Endothelial cell of umbilical vein (primary cell): ENCODE data around the gene HMGCS2. TPM values are rescaled to one million over a fixed set of nuclear protein-coding genes. Genes with fewer than 3 reads are reported as not detected.

Experiments used
- BruUV-seq: library from RNA; stranded (reverse); fragments of 400-500 nt; replicated peaks from 2 replicates; lab custom pipeline; 2021; lab: Mats Ljungman, UMichigan
- CTCF ChIA-PET: fragments of 300-600, 350-600 bp; sonication (Branson Sonifier 250); formaldehyde crosslinking; loops from one replicate; lab custom pipeline; 2021; ENCODE audit warnings: antibody characterized with exemption, inconsistent platforms; lab: Charles Lee
- POLR2A ChIA-PET: fragments of 300-600, 350-600 bp; sonication (Branson Sonifier 250); formaldehyde crosslinking; loops from one replicate; lab custom pipeline; 2021; ENCODE audit warnings: antibody characterized with exemption, inconsistent platforms; lab: Charles Lee
- DNase-seq: peaks from one replicate; pipeline ENCODE4 v3.0.0-alpha.2; 2011; ENCODE audit warnings: low read depth, low spot score
- FAIRE-seq: peaks from 2 replicates; lab custom pipeline; 2011; peaks lifted over from hg19 to GRCh38; lab: Jason Lieb, UNC
- H2AFZ ChIP-seq: 2 replicates; pipeline ENCODE4 v1.6.0; 2012; ENCODE audit warnings: low read depth, low read length, control low read depth, inconsistent platforms
- H3K27ac ChIP-seq: 2 replicates; pipeline ENCODE4 v1.5.1; 2011; ENCODE audit warnings: low read depth, mild to moderate bottlenecking, control low read depth, low read length, moderate library complexity; ENCODE audit not compliant: insufficient read depth
- H3K27me3 ChIP-seq, 2 experiments: 2 replicates each; pipeline versions ENCODE4 v1.6.0 to v1.6.1; 2011; ENCODE audit warnings: low read length in 2 of 2, mixed read lengths in 1 of 2; ENCODE audit not compliant: control insufficient read depth in 2 of 2, insufficient read depth in 2 of 2
- H3K36me3 ChIP-seq, 2 experiments: 2 replicates in 1 of 2; 3 replicates in 1 of 2; pipeline ENCODE4 v1.5.1; 2011; ENCODE audit warnings: low read length in 2 of 2, mild to moderate bottlenecking in 1 of 2, moderate library complexity in 1 of 2; ENCODE audit not compliant: control insufficient read depth in 2 of 2, insufficient read depth in 2 of 2; ENCODE audit errors: extremely low read depth in 1 of 2
- H3K4me1 ChIP-seq: 3 replicates; pipeline ENCODE4 v1.5.1; 2011; ENCODE audit warnings: mild to moderate bottlenecking, low read length; ENCODE audit not compliant: control insufficient read depth, insufficient read depth; ENCODE audit errors: extremely low read depth
- H3K4me2 ChIP-seq: 2 replicates; pipeline ENCODE4 v1.6.1; 2011; ENCODE audit warnings: low read length, control low read depth, mixed read lengths; ENCODE audit not compliant: insufficient read depth
- H3K4me3 ChIP-seq, 3 experiments: fragments of 200-600 bp in 1 of 3; sonication (generic), shearing (Covaris generic) in 1 of 3; replicated peaks in 1 of 3; 2 replicates each; pipeline ENCODE4 v1.5.1; 2011 to 2016; ENCODE audit warnings: control low read depth in 3 of 3, low read length in 3 of 3, mild to moderate bottlenecking in 2 of 3, inconsistent platforms in 1 of 3, low read depth in 1 of 3, moderate library complexity in 1 of 3; ENCODE audit not compliant: insufficient read depth in 1 of 3
- H3K79me2 ChIP-seq: 2 replicates; pipeline ENCODE4 v1.6.0; 2012; ENCODE audit warnings: low read length, inconsistent platforms; ENCODE audit not compliant: control insufficient read depth, insufficient read depth
- H3K9ac ChIP-seq: replicated peaks from 2 replicates; pipeline ENCODE3; 2011; ENCODE audit warnings: low read length, control low read depth; ENCODE audit not compliant: insufficient read depth; ENCODE audit errors: extremely low read depth
- H3K9me1 ChIP-seq: replicated peaks from 3 replicates; pipeline ENCODE4 v1.6.0; 2011; ENCODE audit warnings: mild to moderate bottlenecking, low read length; ENCODE audit not compliant: control insufficient read depth, insufficient read depth; ENCODE audit errors: extremely low read depth
- H3K9me3 ChIP-seq: replicated peaks from 2 replicates; pipeline ENCODE4 v1.5.1; 2012; ENCODE audit warnings: low read length, inconsistent platforms; ENCODE audit not compliant: control insufficient read depth, insufficient read depth
- H4K20me1 ChIP-seq: replicated peaks from 2 replicates; pipeline ENCODE3; 2011; ENCODE audit warnings: mild to moderate bottlenecking, low read length; ENCODE audit not compliant: control insufficient read depth, insufficient read depth; ENCODE audit errors: extremely low read depth
- EZH2 ChIP-seq: IDR thresholded peaks from 2 replicates; pipeline ENCODE4 v1.6.1; 2012; ENCODE audit warnings: borderline replicate concordance, low read depth, mild to moderate bottlenecking, moderate library complexity, low read length, inconsistent platforms; ENCODE audit not compliant: severe bottlenecking
- FOS ChIP-seq: IDR thresholded peaks from 2 replicates; pipeline ENCODE4 v1.6.1; 2011; ENCODE audit warnings: mild to moderate bottlenecking, low read length, moderate library complexity, borderline replicate concordance; ENCODE audit not compliant: insufficient read depth
- GATA2 ChIP-seq: IDR thresholded peaks from 2 replicates; pipeline ENCODE4 v1.7.0; 2011; ENCODE audit warnings: low read depth, mild to moderate bottlenecking, moderate library complexity, mixed read lengths, low read length; ENCODE audit not compliant: insufficient read length, insufficient read depth
- JUN ChIP-seq: IDR thresholded peaks from 2 replicates; pipeline ENCODE4 v1.6.1; 2011; ENCODE audit warnings: borderline replicate concordance, low read depth; ENCODE audit not compliant: insufficient read length, insufficient read depth
- MYC ChIP-seq: IDR thresholded peaks from one replicate; pipeline ENCODE4 v1.6.1; 2011; ENCODE audit warnings: mild to moderate bottlenecking, low read depth, low read length
- POLR2A ChIP-seq: IDR thresholded peaks from 2 replicates; pipeline ENCODE4 v1.6.1; 2012; ENCODE audit warnings: low read depth, mild to moderate bottlenecking, control low read depth, low read length
- POLR2AphosphoS5 ChIP-seq: IDR thresholded peaks from 2 replicates; pipeline ENCODE4 v1.6.1; 2012; ENCODE audit warnings: low read depth, mild to moderate bottlenecking, control low read depth, low read length, moderate library complexity; ENCODE audit not compliant: insufficient read depth
- dilution Hi-C: fragments of 300-500 bp; cut with MboI; formaldehyde crosslinking; loops from one replicate; pipeline ENCODE4 v1.15.0; 2019; ENCODE audit warnings: low sequenced_read_pairs; ENCODE audit not compliant: extremely low pct_ligation_motif_present
- intact Hi-C: fragments of 100-400 bp; cut with micrococcal nuclease; formaldehyde crosslinking; loops from one replicate; pipeline ENCODE4 v1.10.0; 2022
- polyA plus RNA-seq, 4 experiments: library from polyadenylated mRNA; depleted of rRNA in 3 of 4; stranded (reverse) in 3 of 4; unstranded in 1 of 4; fragments of >200 nt; gene quantifications; 2 replicates each; pipeline versions ENCODE4 v1.2.1 to v1.2.3, GENCODE V29; 2011 to 2012; ENCODE audit warnings: missing spikeins in 1 of 4
- total RNA-seq: library from RNA; stranded (reverse); gene quantifications from 2 replicates; pipeline ENCODE4 v1.2.3, GENCODE V29; 2021
- TF ChIP-seq, protein P1 (sequence below), 2 donors: IDR thresholded peaks; 1 replicate in 1 of 2; 2 replicates in 1 of 2; pipeline ENCODE4 v1.5.1; 2011; ENCODE audit warnings: low read length in 2 of 2, mild to moderate bottlenecking in 2 of 2, moderate library complexity in 2 of 2, control low read depth in 1 of 2, inconsistent platforms in 1 of 2, low read depth in 1 of 2; ENCODE audit not compliant: insufficient read depth in 1 of 2; ENCODE audit errors: extremely low read depth in 1 of 2
- TF ChIP-seq, protein P2 (sequence below): IDR thresholded peaks from 2 replicates; pipeline ENCODE4 v1.6.1; 2011; ENCODE audit not compliant: insufficient read depth, insufficient read length

Gene HMGCS2
- total and polyA plus RNA-seq, 2 donors (not counting 3 experiments of a cell fraction or from before 2014, with no cell fraction given), result not detected

DNA sequence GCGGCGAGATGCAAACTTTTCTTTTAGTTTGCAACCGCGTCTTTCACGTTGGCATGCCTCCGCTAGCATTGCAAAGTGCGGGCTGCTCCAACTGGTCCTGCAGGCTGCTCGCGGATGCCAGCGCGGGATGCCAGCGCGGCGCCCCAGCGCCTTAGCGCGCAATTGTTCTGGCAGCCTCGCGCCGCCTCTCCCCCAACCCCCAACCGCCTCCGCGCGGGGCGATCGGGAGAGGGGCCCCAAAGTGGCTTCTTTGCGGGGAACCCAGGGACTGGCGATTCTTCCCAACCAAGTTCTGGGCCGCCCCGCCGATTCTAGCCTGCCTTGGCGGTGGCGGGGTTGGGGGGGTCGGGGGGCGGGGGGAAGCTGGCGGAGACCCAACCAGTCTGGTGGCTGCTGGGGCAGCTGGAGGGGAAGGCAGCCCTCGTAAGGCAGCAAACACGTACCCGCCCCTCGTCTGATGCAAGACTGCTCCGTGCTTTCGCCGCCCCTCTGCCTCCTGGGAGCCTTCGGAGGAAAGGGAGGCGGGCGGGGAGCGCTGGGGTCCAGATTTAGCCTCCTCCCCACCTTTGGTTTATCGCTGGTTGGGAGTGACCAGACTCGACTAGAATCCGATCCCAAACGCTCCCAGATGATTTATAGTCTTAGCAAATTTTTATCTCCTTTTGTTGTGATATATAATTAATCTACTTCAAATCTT, 56.2 kb downstream of the HMGCS2 start:
- intact Hi-C loops, result no loop called here
- H3K27me3 ChIP-seq, result peaks cover 6 to 15% of the 10 kb centered on the region in 2 experiments

More for the DNA sequence above, 56.2 kb downstream of the HMGCS2 start:
- BruUV-seq, result no TSS peak
- POLR2A ChIA-PET, result interaction anchor here (0.9 to 1.1 kb wide), 2 partner anchors 12 to 64 kb away, joined by 3 read pairs; partner anchors contain the start of gene ZNF697
- H3K27ac ChIP-seq, result peak overlapping the region; percentile 51
- H3K4me1 ChIP-seq, result peaks cover 9% of the 10 kb centered on the region
- FAIRE-seq, result peak; percentile 77
- H3K4me3 ChIP-seq, result peak overlapping the region; percentile 69 to 81 (median 69)
- dilution Hi-C loops, result no loop called here
- peak; percentile 69 for DNase-seq
- no peak for TF ChIP-seq MYC
- no peak for TF ChIP-seq POLR2A
- TF ChIP-seq JUN, result no peak
- no peak for TF ChIP-seq GATA2
- TF ChIP-seq EZH2, result no peak
- no peak for TF ChIP-seq FOS
- TF ChIP-seq, protein P1, sequence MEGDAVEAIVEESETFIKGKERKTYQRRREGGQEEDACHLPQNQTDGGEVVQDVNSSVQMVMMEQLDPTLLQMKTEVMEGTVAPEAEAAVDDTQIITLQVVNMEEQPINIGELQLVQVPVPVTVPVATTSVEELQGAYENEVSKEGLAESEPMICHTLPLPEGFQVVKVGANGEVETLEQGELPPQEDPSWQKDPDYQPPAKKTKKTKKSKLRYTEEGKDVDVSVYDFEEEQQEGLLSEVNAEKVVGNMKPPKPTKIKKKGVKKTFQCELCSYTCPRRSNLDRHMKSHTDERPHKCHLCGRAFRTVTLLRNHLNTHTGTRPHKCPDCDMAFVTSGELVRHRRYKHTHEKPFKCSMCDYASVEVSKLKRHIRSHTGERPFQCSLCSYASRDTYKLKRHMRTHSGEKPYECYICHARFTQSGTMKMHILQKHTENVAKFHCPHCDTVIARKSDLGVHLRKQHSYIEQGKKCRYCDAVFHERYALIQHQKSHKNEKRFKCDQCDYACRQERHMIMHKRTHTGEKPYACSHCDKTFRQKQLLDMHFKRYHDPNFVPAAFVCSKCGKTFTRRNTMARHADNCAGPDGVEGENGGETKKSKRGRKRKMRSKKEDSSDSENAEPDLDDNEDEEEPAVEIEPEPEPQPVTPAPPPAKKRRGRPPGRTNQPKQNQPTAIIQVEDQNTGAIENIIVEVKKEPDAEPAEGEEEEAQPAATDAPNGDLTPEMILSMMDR (IDR thresholded peaks at IDR 0.05; ENCODE audit: extremely low read depth in 1 of 2, insufficient read depth in 1 of 2, low read depth in 1 of 2, low read length in 2 of 2), result no peak
- TF ChIP-seq, protein P2, sequence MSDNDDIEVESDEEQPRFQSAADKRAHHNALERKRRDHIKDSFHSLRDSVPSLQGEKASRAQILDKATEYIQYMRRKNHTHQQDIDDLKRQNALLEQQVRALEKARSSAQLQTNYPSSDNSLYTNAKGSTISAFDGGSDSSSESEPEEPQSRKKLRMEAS, result no peak
- TF ChIP-seq POLR2AphosphoS5, result no peak
- peak overlapping the region; percentile 74 for H3K9ac ChIP-seq
- no peaks in the 10 kb centered on the region for H4K20me1 ChIP-seq
- no peaks in the 10 kb centered on the region for H3K9me1 ChIP-seq
- no peaks in the 10 kb centered on the region for H3K9me3 ChIP-seq
- peak overlapping the region; percentile 77 for H3K4me2 ChIP-seq
- no peaks in the 10 kb centered on the region for H3K36me3 ChIP-seq
- CTCF ChIA-PET, result interaction anchor here (0.7 to 2.8 kb wide), 11 partner anchors 12 to 101 kb away, joined by 3 to 40 read pairs (median 3); partner anchors contain the start of gene ZNF697
- H3K79me2 ChIP-seq, result peaks cover 24% of the 10 kb centered on the region
- H2AFZ ChIP-seq, result peak overlapping the region; percentile 78
